GM18951 (cell line): ENCODE data around the gene IL1RAPL2.

Experiments used
- POLR2A ChIP-seq: IDR thresholded peaks from 4 replicates; pipeline ENCODE4 v1.6.1; 2011; ENCODE audit warnings: mild to moderate bottlenecking; ENCODE audit not compliant: insufficient read length, insufficient read depth; ENCODE audit errors: extremely low read depth
- in situ Hi-C: fragments of 300-500 bp; cut with MboI; formaldehyde crosslinking; loops from one replicate; pipeline ENCODE4 v1.12.0; 2022; ENCODE audit warnings: low sequenced_read_pairs, mixed read lengths, inconsistent platforms; ENCODE audit not compliant: unreplicated experiment

The IL1RAPL2 gene

GRCh38 chrX:105331244-105331643 is 765.2 kb downstream of the IL1RAPL2 start:
- in situ Hi-C loops: no loop called here
- no peak for TF ChIP-seq POLR2A

- in situ Hi-C loops: no loop called here
- no peak for TF ChIP-seq POLR2A
These were observed 781.4 kb downstream of the IL1RAPL2 start for GRCh38 chrX:105347373-105347772.

- no peak for TF ChIP-seq POLR2A
- in situ Hi-C loops: no loop called here
These were observed 783.5 kb downstream of the IL1RAPL2 start for GRCh38 chrX:105349476-105349875.

GRCh38 chrX:105375816-105376215 is 809.8 kb downstream of the IL1RAPL2 start:
- in situ Hi-C loops: no loop called here
- TF ChIP-seq POLR2A: no peak

- in situ Hi-C loops: no loop called here
- TF ChIP-seq POLR2A: no peak
These were observed 858.7 kb downstream of the IL1RAPL2 start for GRCh38 chrX:105424729-105425128.

- in situ Hi-C loops: no loop called here
These were observed 885.4 kb downstream of the IL1RAPL2 start for GRCh38 chrX:105451401-105451800.

GRCh38 chrX:105458846-105459245 is 892.8 kb downstream of the IL1RAPL2 start:
- no peak for TF ChIP-seq POLR2A
- in situ Hi-C loops: no loop called here

More at GRCh38 chrX:105451401-105451800, 885.4 kb downstream of the IL1RAPL2 start:
- TF ChIP-seq POLR2A: no peak

- TF ChIP-seq POLR2A: no peak
- in situ Hi-C loops: no loop called here
These were observed 894.4 kb downstream of the IL1RAPL2 start for GRCh38 chrX:105460376-105460775.

- in situ Hi-C loops: no loop called here
- TF ChIP-seq POLR2A: no peak
These were observed 895.0 kb downstream of the IL1RAPL2 start for GRCh38 chrX:105461016-105461415.

GRCh38 chrX:105462186-105462585 is 896.2 kb downstream of the IL1RAPL2 start:
- TF ChIP-seq POLR2A: no peak
- in situ Hi-C loops: no loop called here

- in situ Hi-C loops: no loop called here
- TF ChIP-seq POLR2A: no peak
These were observed 897.5 kb downstream of the IL1RAPL2 start for GRCh38 chrX:105463473-105463872.

- in situ Hi-C loops: no loop called here
- TF ChIP-seq POLR2A: no peak
These were observed 898.6 kb downstream of the IL1RAPL2 start for GRCh38 chrX:105464618-105465017.

GRCh38 chrX:105468741-105469140 is 902.7 kb downstream of the IL1RAPL2 start:
- no peak for TF ChIP-seq POLR2A
- in situ Hi-C loops: no loop called here

GRCh38 chrX:105471597-105471996 is 905.6 kb downstream of the IL1RAPL2 start:
- in situ Hi-C loops: no loop called here

GRCh38 chrX:105475801-105476200 is 909.8 kb downstream of the IL1RAPL2 start:
- no peak for TF ChIP-seq POLR2A
- in situ Hi-C loops: no loop called here

More at GRCh38 chrX:105471597-105471996, 905.6 kb downstream of the IL1RAPL2 start:
- no peak for TF ChIP-seq POLR2A
